D341Med (cell line): ENCODE measurements around the gene TEAD1.
"Not testable (repeated sequence)": the region's sequence is repeated elsewhere in the genome, so short reads cannot be mapped to it uniquely, and the experiment has no call there.

Source experiments
- DNase-seq: peaks from one replicate; pipeline ENCODE4 v3.0.0; 2012; ENCODE audit warnings: low spot score

The TEAD1 gene

GRCh38 chr11:12864316-12865156 lies 190.3 kb downstream of the TEAD1 start:
- no peak for DNase-seq

- DNase-seq = no peak
Observed at GRCh38 chr11:12865863-12866595, 191.8 kb downstream of the TEAD1 start.

GRCh38 chr11:12867531-12867930 lies 193.3 kb downstream of the TEAD1 start:
- no peak for DNase-seq

- DNase-seq = no peak
Observed at GRCh38 chr11:12868315-12869073, 194.3 kb downstream of the TEAD1 start.

GRCh38 chr11:12871241-12871640 lies 197.0 kb downstream of the TEAD1 start:
- no peak for DNase-seq

- no peak for DNase-seq
Observed at GRCh38 chr11:12871788-12872321, 197.6 kb downstream of the TEAD1 start.

GRCh38 chr11:12876340-12876739 lies 202.1 kb downstream of the TEAD1 start:
- no peak for DNase-seq

GRCh38 chr11:12876988-12877387 lies 202.8 kb downstream of the TEAD1 start:
- DNase-seq = no peak

- not testable (repeated sequence) for DNase-seq
Observed at GRCh38 chr11:12877508-12877907, 203.3 kb downstream of the TEAD1 start.

GRCh38 chr11:12880327-12880726 lies 206.1 kb downstream of the TEAD1 start:
- no peak for DNase-seq

GRCh38 chr11:12882670-12883069 lies 208.4 kb downstream of the TEAD1 start:
- no peak for DNase-seq

- DNase-seq = no peak
Observed at GRCh38 chr11:12884751-12885318, 210.6 kb downstream of the TEAD1 start.

- DNase-seq = no peak
Observed at GRCh38 chr11:12885717-12886239, 211.6 kb downstream of the TEAD1 start.

GRCh38 chr11:12886508-12886907 lies 212.3 kb downstream of the TEAD1 start:
- no peak for DNase-seq

- peak; percentile 76 for DNase-seq
Observed at GRCh38 chr11:12888525-12889158, 214.4 kb downstream of the TEAD1 start.

GRCh38 chr11:12889243-12889642 lies 215.0 kb downstream of the TEAD1 start:
- no peak for DNase-seq

GRCh38 chr11:12890476-12890875 lies 216.3 kb downstream of the TEAD1 start:
- no peak for DNase-seq

GRCh38 chr11:12893787-12894672 lies 219.8 kb downstream of the TEAD1 start:
- DNase-seq = peak; percentile 61

- no peak for DNase-seq
Observed at GRCh38 chr11:12897390-12897789, 223.2 kb downstream of the TEAD1 start.

GRCh38 chr11:12897867-12898266 lies 223.6 kb downstream of the TEAD1 start:
- DNase-seq = no peak
